K562 (cell line): ENCODE results near the gene NPPC. TPM values are rescaled to one million over a fixed set of nuclear protein-coding genes. Genes with fewer than 3 reads are reported as not detected.

ENCODE experiments used
- MAZ ChIP-seq, 2 experiments: fragments of 450-650 bp in 1 of 2; sonication (generic) in 1 of 2; formaldehyde crosslinking; IDR thresholded peaks in 1 of 2; conservative IDR thresholded peaks in 1 of 2; 2 replicates each; pipeline versions ENCODE4 v1.4.0 to v1.5.0; 2020; ENCODE audit warnings: mild to moderate bottlenecking in 1 of 2, missing genetic modification reagents in 1 of 2
- ZNF280A ChIP-seq: fragments of 450-650 bp; IDR thresholded peaks from 2 replicates; pipeline ENCODE4 v1.6.1; 2018; ENCODE audit warnings: mild to moderate bottlenecking, low read depth; ENCODE audit not compliant: partially characterized antibody
- polyA plus RNA-seq, 8 experiments: library from polyadenylated mRNA; depleted of rRNA in 4 of 8; stranded (reverse) in 5 of 8; unstranded in 3 of 8; fragments of >200 nt; fragmentation: Nextera tagmentation in 2 of 8; fragmentation: Illumina TruSeq in 1 of 8; extraction: Ambion mirVana in 2 of 8; extraction: Trizol in 1 of 8; gene quantifications; 2 replicates each; pipeline versions ENCODE4 v1.2.1 to v1.2.3, GENCODE V29; 2011 to 2014; ENCODE audit warnings: inconsistent platforms in 1 of 8, missing spikeins in 1 of 8
- total RNA-seq, 7 experiments: library from RNA; depleted of rRNA in 6 of 7; stranded (reverse); fragments of >200 nt in 6 of 7; fragmentation: Illumina TruSeq in 2 of 7; extraction: Trizol in 2 of 7; gene quantifications; 2 replicates each; pipeline versions ENCODE4 v1.2.1 to v1.2.3, GENCODE V29; 2011 to 2021; ENCODE audit warnings: low replicate concordance in 1 of 7
- TF ChIP-seq, protein P1 (sequence below), 2 experiments: fragments of 450-650 bp; IDR thresholded peaks; 2 replicates each; pipeline ENCODE4 v1.6.1; 2018; ENCODE audit warnings: mild to moderate bottlenecking in 2 of 2, low read depth in 1 of 2; ENCODE audit not compliant: partially characterized antibody in 2 of 2

NPPC gene
- total and polyA plus RNA-seq, 9 of the 15 experiments (the other 6 are each of a cell fraction or from before 2014, with no cell fraction given): not detected

DNA sequence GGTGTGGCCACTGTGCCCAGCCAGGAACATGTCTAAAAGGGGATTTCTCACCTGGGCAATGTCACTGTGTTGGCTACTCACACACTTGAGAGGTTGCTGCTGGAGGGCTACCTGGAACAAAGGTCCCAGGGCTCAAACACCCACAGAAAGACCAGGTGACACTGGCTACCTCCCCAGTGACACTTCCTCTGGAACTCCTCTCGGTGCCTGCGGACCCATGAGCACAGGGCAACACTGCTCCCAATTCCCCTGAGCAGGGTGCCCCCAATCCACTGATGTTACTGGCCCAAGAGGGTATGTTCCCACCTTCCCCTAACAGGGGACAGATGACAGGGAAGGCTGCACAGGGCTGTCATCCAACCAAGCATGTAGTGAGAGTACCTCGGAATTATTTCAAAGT lies 5.8 kb downstream of the NPPC start (continued):
- TF ChIP-seq ZNF280A (no peak), MAZ (CRISPR knock-in tag; conservative IDR thresholded peaks at IDR 0.05 in 1 of 2, IDR thresholded peaks at IDR 0.05 in 1 of 2) (no peak)
- TF ChIP-seq, protein P1, sequence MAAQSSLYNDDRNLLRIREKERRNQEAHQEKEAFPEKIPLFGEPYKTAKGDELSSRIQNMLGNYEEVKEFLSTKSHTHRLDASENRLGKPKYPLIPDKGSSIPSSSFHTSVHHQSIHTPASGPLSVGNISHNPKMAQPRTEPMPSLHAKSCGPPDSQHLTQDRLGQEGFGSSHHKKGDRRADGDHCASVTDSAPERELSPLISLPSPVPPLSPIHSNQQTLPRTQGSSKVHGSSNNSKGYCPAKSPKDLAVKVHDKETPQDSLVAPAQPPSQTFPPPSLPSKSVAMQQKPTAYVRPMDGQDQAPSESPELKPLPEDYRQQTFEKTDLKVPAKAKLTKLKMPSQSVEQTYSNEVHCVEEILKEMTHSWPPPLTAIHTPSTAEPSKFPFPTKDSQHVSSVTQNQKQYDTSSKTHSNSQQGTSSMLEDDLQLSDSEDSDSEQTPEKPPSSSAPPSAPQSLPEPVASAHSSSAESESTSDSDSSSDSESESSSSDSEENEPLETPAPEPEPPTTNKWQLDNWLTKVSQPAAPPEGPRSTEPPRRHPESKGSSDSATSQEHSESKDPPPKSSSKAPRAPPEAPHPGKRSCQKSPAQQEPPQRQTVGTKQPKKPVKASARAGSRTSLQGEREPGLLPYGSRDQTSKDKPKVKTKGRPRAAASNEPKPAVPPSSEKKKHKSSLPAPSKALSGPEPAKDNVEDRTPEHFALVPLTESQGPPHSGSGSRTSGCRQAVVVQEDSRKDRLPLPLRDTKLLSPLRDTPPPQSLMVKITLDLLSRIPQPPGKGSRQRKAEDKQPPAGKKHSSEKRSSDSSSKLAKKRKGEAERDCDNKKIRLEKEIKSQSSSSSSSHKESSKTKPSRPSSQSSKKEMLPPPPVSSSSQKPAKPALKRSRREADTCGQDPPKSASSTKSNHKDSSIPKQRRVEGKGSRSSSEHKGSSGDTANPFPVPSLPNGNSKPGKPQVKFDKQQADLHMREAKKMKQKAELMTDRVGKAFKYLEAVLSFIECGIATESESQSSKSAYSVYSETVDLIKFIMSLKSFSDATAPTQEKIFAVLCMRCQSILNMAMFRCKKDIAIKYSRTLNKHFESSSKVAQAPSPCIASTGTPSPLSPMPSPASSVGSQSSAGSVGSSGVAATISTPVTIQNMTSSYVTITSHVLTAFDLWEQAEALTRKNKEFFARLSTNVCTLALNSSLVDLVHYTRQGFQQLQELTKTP (IDR thresholded peaks at IDR 0.05; ENCODE audit: low read depth in 1 of 2, partially characterized antibody in 2 of 2): no peak
- TF ChIP-seq, all 486 proteins: peak for 0
